Measurements from ENCODE around the gene TMPRSS13. TPM values are rescaled to one million over a fixed set of nuclear protein-coding genes. Genes with fewer than 3 reads are reported as not detected.

The TMPRSS13 gene
- polyA plus RNA-seq, 2 of the 4 experiments (the other 2 are of a cell fraction): not detected

- 60% methylated on average over 5 of the region's 6 CpGs for WGBS (ENCODE audit: missing lambda C conversion rate)
- no peak for DNase-seq (ENCODE audit: low read depth in 1 of 2, low spot score in 1 of 2)
These were observed 50.8 kb downstream of the TMPRSS13 start for GRCh38 chr11:117878314-117878938.

GRCh38 chr11:117877120-117877784 is 52.0 kb downstream of the TMPRSS13 start:
- WGBS (ENCODE audit: missing lambda C conversion rate): 75% methylated on average over 12 of the region's 12 CpGs
- TF ChIP-seq EHF (CRISPR knock-in tag; IDR thresholded peaks at IDR 0.05): no peak
- TF ChIP-seq REST (IDR thresholded peaks at IDR 0.05): no peak
- TF ChIP-seq SMC3 (IDR thresholded peaks at IDR 0.05): no peak
- no peak for TF ChIP-seq HDAC2 (IDR thresholded peaks at IDR 0.05)
- TF ChIP-seq ZNF302 (CRISPR knock-in tag; IDR thresholded peaks at IDR 0.05): no peak
- no peak for TF ChIP-seq ESRRA (IDR thresholded peaks at IDR 0.05; ENCODE audit: borderline replicate concordance, low read length)
- TF ChIP-seq HOXB13 (CRISPR knock-in tag; IDR thresholded peaks at IDR 0.05; ENCODE audit: low read depth): no peak
- no peak for TF ChIP-seq POLR2A (IDR thresholded peaks at IDR 0.05; ENCODE audit: low read length)
- TF ChIP-seq TP53 (CRISPR knock-in tag; IDR thresholded peaks at IDR 0.05): no peak
- no peak for TF ChIP-seq ZSCAN20 (CRISPR knock-in tag; IDR thresholded peaks at IDR 0.05)
- TF ChIP-seq PHF8 (IDR thresholded peaks at IDR 0.05; ENCODE audit: borderline replicate concordance, low read depth): no peak
- ChIA-PET CTCF (interaction anchor here (1.1 to 2.4 kb wide), 3 partner anchors 56 to 70 kb away, joined by 3 to 9 read pairs (median 4); no protein-coding TSS in a partner anchor), POLR2A (no interaction called here)
- H3K4me1 ChIP-seq: no peaks in the 10 kb centered on the region
- FAIRE-seq (no peak), ATAC-seq (no peak), DNase-seq (ENCODE audit: low read depth in 1 of 2, low spot score in 1 of 2) (no peak)
- peak overlapping the region; percentile 47; the same call in 2 of the 3 replicates for H3K4me3 ChIP-seq
- H3K9me3 ChIP-seq: no peaks in the 10 kb centered on the region
- H3K4me2 ChIP-seq: peak overlapping the region; percentile 90
- no peak overlapping the region for H3K27ac ChIP-seq

More at GRCh38 chr11:117878314-117878938, 50.8 kb downstream of the TMPRSS13 start:
- ChIA-PET POLR2A (no interaction called here), CTCF (interaction anchor here (1.1 to 2.4 kb wide), 2 partner anchors 57 to 69 kb away, joined by 3 to 9 read pairs; no protein-coding TSS in a partner anchor)
- H3K27ac ChIP-seq: no peak overlapping the region
- H3K4me3 ChIP-seq: no peak overlapping the region
- no peaks in the 10 kb centered on the region for H3K4me1 ChIP-seq
- no peak overlapping the region for H3K4me2 ChIP-seq
- TF ChIP-seq HMGXB4 (CRISPR knock-in tag; IDR thresholded peaks at IDR 0.05; ENCODE audit: borderline replicate concordance) (no peak), PHF8 (IDR thresholded peaks at IDR 0.05; ENCODE audit: borderline replicate concordance, low read depth) (no peak), NPAS2 (CRISPR knock-in tag; IDR thresholded peaks at IDR 0.05; ENCODE audit: borderline replicate concordance) (no peak), HOXA7 (CRISPR knock-in tag; IDR thresholded peaks at IDR 0.05) (no peak)
- no peaks in the 10 kb centered on the region for H3K9me3 ChIP-seq
- FAIRE-seq: no peak
- ATAC-seq: no peak

Data from A549 (cell line).